Stimulated activated effector memory CD8-positive, alpha-beta T cell treated with anti-CD3 and anti-CD28 coated beads, Interleukin-12 subunit alpha, Interleukin-12 subunit beta, amount 100 ng/mL, for 72 hours (primary cell): ENCODE data around the gene MAML2.

ENCODE experiments used
- ATAC-seq: fragments of 150-1000 bp; cut with Tn5 transposase; 2 replicates; pipeline ENCODE4 v1.10.0; 2021
- DNase-seq, 2 donors: peaks; one replicate each; pipeline ENCODE4 v3.0.0; 2021 to 2022; ENCODE audit warnings: low spot score in 2 of 2
- H3K27ac Mint-ChIP-seq: one replicate; pipeline ENCODE4 v1.8.0; 2022; ENCODE audit warnings: mild to moderate bottlenecking, mixed read lengths
- H3K36me3 Mint-ChIP-seq: one replicate; pipeline ENCODE4 v1.8.0; 2022; ENCODE audit warnings: mild to moderate bottlenecking, mixed read lengths
- H3K4me1 Mint-ChIP-seq: one replicate; pipeline ENCODE4 v1.8.0; 2022; ENCODE audit warnings: mixed read lengths
- H3K4me3 Mint-ChIP-seq: one replicate; pipeline ENCODE4 v1.8.0; 2022; ENCODE audit warnings: mild to moderate bottlenecking, mixed read lengths
- H3K9me3 Mint-ChIP-seq: one replicate; pipeline ENCODE4 v1.8.0; 2022; ENCODE audit warnings: mixed read lengths

MAML2 gene

GRCh38 chr11:96114178-96115064, 228.6 kb downstream of the MAML2 start:
- H3K9me3 Mint-ChIP-seq = no peaks in the 10 kb centered on the region
- peaks cover 24% of the 10 kb centered on the region for H3K4me1 Mint-ChIP-seq
- H3K27ac Mint-ChIP-seq = no peak overlapping the region
- no peak overlapping the region for H3K4me3 Mint-ChIP-seq
- no peaks in the 10 kb centered on the region for H3K36me3 Mint-ChIP-seq
- ATAC-seq (no peak), DNase-seq (no peak)

- DNase-seq (no peak), ATAC-seq (no peak)
- no peak overlapping the region for H3K27ac Mint-ChIP-seq
- H3K4me3 Mint-ChIP-seq = peak overlapping the region; percentile 5
- no peaks in the 10 kb centered on the region for H3K36me3 Mint-ChIP-seq
- H3K9me3 Mint-ChIP-seq = no peaks in the 10 kb centered on the region
- peaks cover 24% of the 10 kb centered on the region for H3K4me1 Mint-ChIP-seq
Observed at GRCh38 chr11:96113193-96113681, 229.8 kb downstream of the MAML2 start.

DNA sequence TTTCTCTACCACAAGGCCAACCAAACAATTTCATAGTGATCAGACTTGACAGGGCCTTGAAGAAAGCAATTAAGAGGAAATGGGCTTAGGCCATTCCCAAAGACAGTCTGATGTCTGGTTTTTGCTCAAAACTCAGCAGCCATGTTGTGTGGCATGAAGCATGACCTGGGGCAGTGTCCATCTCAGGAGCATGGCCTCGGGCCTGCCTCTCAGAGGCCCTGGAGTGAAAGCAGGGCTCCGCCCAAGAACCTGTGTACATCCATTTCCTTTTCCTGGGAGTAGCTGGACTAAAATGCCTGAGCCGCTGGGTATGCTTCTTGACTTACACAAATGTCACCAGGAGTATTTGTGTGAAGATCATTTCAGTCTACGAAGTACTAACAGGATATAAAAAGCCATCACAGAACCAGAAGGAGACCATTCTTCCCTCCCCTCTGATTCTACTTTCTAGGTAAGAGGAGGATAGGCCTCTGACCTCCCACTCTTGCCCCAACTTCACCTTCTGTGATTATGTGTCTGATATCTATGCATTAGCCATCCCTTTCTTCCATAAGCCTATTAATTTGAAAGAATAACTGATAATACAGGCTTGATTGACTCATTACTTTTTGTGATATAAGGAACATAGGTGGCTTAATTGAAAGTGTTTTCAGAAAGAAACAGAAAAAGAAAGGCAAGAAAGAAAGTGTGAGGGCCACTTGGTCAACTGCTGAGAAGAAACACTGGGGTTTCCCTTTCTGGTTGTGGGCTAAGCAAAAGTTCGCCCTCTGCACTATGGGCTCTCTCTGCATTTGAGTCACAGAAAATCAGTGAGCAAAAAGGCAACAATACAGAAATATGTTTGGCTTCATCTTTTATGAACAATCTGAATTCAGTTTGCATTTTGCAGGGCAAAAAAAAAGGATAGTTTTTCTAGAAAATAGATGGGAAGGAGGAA, 230.5 kb downstream of the MAML2 start:
- peak overlapping the region; percentile 5 for H3K4me3 Mint-ChIP-seq
- no peaks in the 10 kb centered on the region for H3K9me3 Mint-ChIP-seq
- no peaks in the 10 kb centered on the region for H3K36me3 Mint-ChIP-seq
- peak; percentile 99 for ATAC-seq
- H3K4me1 Mint-ChIP-seq = peaks cover 24% of the 10 kb centered on the region
- no peak overlapping the region for H3K27ac Mint-ChIP-seq
- peak in 1 of 2 donors; percentile 63 for DNase-seq

DNA sequence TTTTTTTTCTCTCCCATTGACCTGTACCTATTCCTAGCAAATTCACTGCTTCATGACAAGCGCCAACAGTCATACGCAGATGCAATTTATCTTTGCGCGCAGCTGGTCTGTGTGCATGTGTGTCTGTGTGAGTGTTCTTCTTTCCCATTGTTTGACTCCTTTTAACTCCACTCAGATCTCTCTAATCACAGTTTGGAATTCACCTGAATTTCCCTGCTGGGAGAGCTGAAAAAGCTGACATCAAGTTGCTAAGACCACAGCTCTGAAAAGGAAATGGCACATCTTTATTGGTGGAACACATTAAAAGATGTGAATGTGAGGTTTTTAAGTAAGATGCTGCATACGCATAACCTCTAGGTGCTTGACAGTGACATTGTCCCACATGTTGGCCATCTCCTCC, 231.7 kb downstream of the MAML2 start:
- peaks cover 32% of the 10 kb centered on the region for H3K4me1 Mint-ChIP-seq

GRCh38 chr11:96110302-96110701, 232.7 kb downstream of the MAML2 start:
- Mint-ChIP-seq H3K4me3 (no peak overlapping the region), H3K36me3 (no peaks in the 10 kb centered on the region), H3K9me3 (no peaks in the 10 kb centered on the region), H3K4me1 (peaks cover 32% of the 10 kb centered on the region), H3K27ac (no peak overlapping the region)
- ATAC-seq (no peak), DNase-seq (no peak)

More for the DNA sequence above, 231.7 kb downstream of the MAML2 start:
- DNase-seq (no peak), ATAC-seq (no peak)
- H3K27ac Mint-ChIP-seq = no peak overlapping the region
- no peaks in the 10 kb centered on the region for H3K9me3 Mint-ChIP-seq
- H3K4me3 Mint-ChIP-seq = no peak overlapping the region
- no peaks in the 10 kb centered on the region for H3K36me3 Mint-ChIP-seq

DNA sequence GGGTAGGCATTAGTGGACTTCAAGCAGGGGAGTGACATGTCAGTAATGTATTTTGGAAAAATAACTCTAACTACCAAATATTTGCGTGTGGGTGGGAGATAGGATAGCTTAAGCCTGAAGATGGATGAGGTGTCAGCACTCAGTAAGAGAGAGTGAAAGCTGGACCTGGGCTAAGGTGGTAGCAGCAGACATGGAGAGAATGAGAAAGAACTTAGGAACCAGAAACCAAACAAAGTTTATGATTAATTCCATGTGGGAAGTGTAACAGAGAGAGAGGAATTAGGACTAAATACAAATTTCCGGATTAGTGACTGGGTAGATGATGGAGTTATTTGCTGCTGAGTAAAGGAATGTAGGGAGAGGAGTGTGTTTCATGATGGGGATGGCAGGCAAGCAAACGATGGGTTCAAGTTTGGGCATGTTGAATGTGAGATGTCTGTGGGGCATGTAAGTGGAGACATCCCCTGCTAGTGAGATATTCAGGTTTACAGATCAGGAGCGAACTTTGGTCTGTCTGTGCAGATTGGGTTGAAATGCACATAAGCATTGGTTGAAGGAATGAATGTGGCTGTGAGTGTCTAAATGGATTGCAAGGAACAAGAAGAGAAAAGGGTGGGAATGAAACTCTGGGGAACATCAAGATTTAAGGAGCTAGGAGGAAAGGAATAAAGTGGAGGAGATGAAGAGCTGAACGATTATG, 233.5 kb downstream of the MAML2 start:
- H3K4me1 Mint-ChIP-seq = peaks cover 26% of the 10 kb centered on the region
- DNase-seq = no peak
- no peak overlapping the region for H3K4me3 Mint-ChIP-seq
- H3K9me3 Mint-ChIP-seq = no peaks in the 10 kb centered on the region
- no peak for ATAC-seq
- H3K27ac Mint-ChIP-seq = no peak overlapping the region
- H3K36me3 Mint-ChIP-seq = no peaks in the 10 kb centered on the region

- ATAC-seq (no peak), DNase-seq (no peak)
- Mint-ChIP-seq H3K4me3 (no peak overlapping the region), H3K9me3 (no peaks in the 10 kb centered on the region), H3K27ac (peak overlapping the region; percentile 15), H3K4me1 (peaks cover 19% of the 10 kb centered on the region), H3K36me3 (no peaks in the 10 kb centered on the region)
Observed at GRCh38 chr11:96107143-96107824, 235.7 kb downstream of the MAML2 start.

DNA sequence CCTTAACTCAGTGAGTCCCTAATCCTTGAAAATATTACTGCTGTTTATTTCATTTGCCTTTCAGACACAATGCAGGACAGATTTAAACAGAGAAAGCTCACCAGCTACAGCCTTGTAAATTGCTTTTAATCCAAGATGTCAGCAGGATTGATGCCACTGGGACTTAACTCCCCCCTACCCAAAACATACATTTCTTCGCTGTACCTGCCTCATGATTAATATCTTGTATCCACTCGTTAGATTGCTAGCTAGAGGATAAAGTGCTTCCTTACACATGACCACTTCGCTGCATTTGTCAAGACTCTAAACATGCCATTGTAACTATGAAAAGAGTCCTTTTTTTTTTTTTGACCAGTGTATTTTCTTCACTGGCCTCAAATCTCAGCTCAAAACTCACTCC, 236.3 kb downstream of the MAML2 start:
- ATAC-seq (no peak), DNase-seq (no peak)
- no peak overlapping the region for H3K4me3 Mint-ChIP-seq
- H3K27ac Mint-ChIP-seq = peak overlapping the region; percentile 15
- peaks cover 19% of the 10 kb centered on the region for H3K4me1 Mint-ChIP-seq
- H3K36me3 Mint-ChIP-seq = no peaks in the 10 kb centered on the region
- H3K9me3 Mint-ChIP-seq = no peaks in the 10 kb centered on the region

DNA sequence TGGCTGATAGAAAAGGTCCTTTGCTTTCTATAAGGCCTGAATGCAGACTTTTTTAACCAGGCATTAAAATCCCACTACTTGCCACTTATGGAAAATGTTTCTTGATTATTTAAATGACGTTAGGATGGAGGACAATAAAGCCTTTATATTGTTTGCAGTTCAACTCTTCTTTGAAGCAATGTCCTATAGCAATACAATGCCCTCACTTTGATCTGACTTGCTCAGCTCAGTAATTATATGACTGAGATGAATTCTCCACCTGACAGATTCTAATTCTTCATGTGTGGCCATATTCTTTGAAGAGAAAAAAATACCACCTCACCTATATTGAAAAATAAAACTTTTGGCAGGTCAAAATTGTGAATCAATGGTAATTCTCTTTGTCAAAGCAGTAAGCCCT, 237.1 kb downstream of the MAML2 start:
- H3K4me3 Mint-ChIP-seq = no peak overlapping the region
- H3K36me3 Mint-ChIP-seq = no peaks in the 10 kb centered on the region
- H3K4me1 Mint-ChIP-seq = peaks cover 13% of the 10 kb centered on the region
- no peaks in the 10 kb centered on the region for H3K9me3 Mint-ChIP-seq
- no peak overlapping the region for H3K27ac Mint-ChIP-seq
- ATAC-seq (no peak), DNase-seq (no peak)

DNA sequence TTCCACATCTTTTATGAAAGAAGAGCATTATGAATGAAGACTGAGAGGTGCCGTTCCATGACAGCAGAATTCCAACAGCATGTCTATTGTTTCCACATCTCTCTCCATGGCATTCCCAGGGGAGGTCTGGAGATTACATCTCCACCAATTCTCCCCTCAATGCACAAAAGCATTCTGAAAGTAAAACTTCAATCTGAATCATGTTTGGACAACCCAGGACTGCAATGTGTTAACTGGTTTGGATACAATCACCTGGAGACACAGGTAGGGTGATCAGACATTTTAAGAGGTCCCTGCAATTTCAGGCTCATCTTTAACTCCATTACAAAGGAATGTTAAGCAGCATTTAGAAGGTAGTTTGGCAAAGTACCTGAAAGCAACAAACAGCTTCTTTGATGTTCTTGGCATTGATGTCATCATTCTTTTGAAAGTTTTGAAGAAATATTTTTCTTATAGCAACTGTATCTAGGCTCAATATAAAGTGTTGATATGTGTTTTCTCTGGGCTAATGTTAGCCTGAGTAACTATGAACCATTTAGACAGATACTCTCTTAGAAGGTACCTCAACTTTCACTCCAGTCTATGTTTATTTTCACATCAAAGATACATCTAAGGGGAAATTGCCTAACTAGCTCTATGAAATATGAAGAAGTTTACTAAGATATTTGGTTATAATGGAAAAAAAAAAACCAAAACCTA, 237.6 kb downstream of the MAML2 start:
- ATAC-seq = no peak
- no peaks in the 10 kb centered on the region for H3K36me3 Mint-ChIP-seq

DNA sequence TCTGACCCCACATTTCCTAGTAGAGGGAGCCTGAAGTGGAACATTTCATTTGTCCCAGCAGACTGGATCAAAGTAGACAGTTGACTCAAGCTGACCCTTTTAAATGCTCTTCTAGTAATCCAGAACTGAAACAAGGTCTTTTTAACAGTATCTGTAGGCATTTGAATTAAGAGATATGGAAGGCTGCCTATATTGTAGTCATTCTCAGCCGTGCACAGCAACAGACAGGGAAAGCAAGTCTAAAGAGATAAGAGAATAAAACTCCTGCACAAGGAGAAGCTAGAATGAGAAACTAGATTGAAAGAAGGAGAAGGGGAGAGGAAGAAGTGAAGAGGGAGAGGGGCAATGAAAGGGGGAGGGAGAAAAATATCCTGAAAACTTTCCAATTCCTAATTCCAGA, 238.5 kb downstream of the MAML2 start:
- no peaks in the 10 kb centered on the region for H3K36me3 Mint-ChIP-seq
- H3K27ac Mint-ChIP-seq = no peak overlapping the region
- H3K4me1 Mint-ChIP-seq = peaks cover 13% of the 10 kb centered on the region
- no peak overlapping the region for H3K4me3 Mint-ChIP-seq
- ATAC-seq (no peak), DNase-seq (no peak)
- no peaks in the 10 kb centered on the region for H3K9me3 Mint-ChIP-seq

More for the DNA sequence above, 237.6 kb downstream of the MAML2 start:
- Mint-ChIP-seq H3K4me3 (no peak overlapping the region), H3K9me3 (no peaks in the 10 kb centered on the region), H3K27ac (no peak overlapping the region), H3K4me1 (peaks cover 13% of the 10 kb centered on the region)
- no peak for DNase-seq

DNA sequence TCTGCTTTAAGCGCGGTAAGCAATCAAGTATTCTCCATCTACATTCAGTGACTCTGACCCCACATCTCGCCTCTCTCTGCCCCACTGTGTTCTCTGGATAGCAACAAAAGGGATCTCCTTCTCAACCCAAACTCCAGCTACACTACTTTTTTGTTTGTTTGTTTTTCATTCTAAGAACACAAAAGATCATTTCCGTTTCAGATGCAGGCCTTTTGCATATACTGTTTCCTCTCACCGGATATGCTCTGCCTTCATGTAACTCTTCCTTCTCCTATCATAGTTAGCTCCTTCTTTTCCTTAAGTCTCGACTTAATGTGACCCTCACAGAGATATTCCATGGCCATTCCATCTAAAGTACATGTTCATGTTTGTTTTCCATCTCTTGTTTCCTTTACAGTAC, 239.3 kb downstream of the MAML2 start:
- no peak overlapping the region for H3K27ac Mint-ChIP-seq
- ATAC-seq (no peak), DNase-seq (no peak)
- no peaks in the 10 kb centered on the region for H3K36me3 Mint-ChIP-seq
- H3K4me3 Mint-ChIP-seq = no peak overlapping the region
- H3K9me3 Mint-ChIP-seq = no peaks in the 10 kb centered on the region
- peaks cover 13% of the 10 kb centered on the region for H3K4me1 Mint-ChIP-seq

DNA sequence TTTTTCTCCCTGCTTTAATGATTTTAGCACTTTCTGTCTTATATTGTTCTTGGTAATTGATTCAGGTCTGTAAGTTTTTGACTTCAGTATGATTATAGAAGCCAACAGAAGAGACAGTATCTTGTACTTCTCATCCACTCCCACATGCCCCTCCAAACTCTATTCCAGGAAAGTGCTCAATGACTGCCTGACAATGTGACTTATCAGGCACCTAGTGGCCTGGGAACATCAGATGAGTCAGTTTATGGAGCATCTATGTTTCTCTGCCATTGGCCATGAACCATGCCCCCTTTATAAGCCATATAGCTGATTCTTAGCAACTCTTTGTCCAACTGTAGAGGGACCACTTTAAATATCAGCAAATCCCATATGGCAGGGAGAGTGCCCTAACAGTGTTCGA, 239.9 kb downstream of the MAML2 start:
- no peak for ATAC-seq
- Mint-ChIP-seq H3K4me1 (peaks cover 13% of the 10 kb centered on the region), H3K36me3 (no peaks in the 10 kb centered on the region)

DNA sequence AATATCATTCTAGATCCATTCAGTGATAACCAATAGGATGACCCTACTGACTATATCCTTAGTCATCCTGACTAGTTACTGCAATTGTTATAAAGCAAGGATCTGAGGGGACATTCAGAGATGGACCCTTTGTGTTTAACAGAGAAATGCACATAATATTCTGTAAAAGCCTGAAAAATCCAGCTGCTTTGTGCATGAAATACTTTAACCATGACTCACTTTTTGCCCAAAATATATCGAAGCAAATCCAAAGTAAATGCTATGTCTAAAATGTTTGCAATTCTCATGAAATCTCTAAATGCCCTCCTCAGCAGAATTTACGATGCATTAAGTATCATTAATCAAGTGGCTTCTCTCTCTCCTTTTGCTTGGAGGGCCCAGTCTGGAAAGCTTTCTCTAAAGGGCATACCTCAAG, 240.3 kb downstream of the MAML2 start:
- Mint-ChIP-seq H3K4me3 (no peak overlapping the region), H3K36me3 (no peaks in the 10 kb centered on the region), H3K4me1 (peaks cover 13% of the 10 kb centered on the region), H3K9me3 (no peaks in the 10 kb centered on the region), H3K27ac (no peak overlapping the region)
- DNase-seq = no peak
- no peak for ATAC-seq

More for the DNA sequence above, 239.9 kb downstream of the MAML2 start:
- DNase-seq = no peak
- Mint-ChIP-seq H3K4me3 (no peak overlapping the region), H3K27ac (no peak overlapping the region), H3K9me3 (no peaks in the 10 kb centered on the region)
